D341Med (cell line): ENCODE results near the gene FNDC3B.

ENCODE experiments used
- DNase-seq: peaks from one replicate; pipeline ENCODE4 v3.0.0; 2012; ENCODE audit warnings: low spot score

The FNDC3B gene

GRCh38 chr3:172191629-172192028 is 152.3 kb downstream of the FNDC3B start:
- no peak for DNase-seq

GRCh38 chr3:172192830-172193415 is 153.5 kb downstream of the FNDC3B start:
- no peak for DNase-seq

- no peak for DNase-seq
Measured at GRCh38 chr3:172193436-172193835, 154.1 kb downstream of the FNDC3B start.

DNA sequence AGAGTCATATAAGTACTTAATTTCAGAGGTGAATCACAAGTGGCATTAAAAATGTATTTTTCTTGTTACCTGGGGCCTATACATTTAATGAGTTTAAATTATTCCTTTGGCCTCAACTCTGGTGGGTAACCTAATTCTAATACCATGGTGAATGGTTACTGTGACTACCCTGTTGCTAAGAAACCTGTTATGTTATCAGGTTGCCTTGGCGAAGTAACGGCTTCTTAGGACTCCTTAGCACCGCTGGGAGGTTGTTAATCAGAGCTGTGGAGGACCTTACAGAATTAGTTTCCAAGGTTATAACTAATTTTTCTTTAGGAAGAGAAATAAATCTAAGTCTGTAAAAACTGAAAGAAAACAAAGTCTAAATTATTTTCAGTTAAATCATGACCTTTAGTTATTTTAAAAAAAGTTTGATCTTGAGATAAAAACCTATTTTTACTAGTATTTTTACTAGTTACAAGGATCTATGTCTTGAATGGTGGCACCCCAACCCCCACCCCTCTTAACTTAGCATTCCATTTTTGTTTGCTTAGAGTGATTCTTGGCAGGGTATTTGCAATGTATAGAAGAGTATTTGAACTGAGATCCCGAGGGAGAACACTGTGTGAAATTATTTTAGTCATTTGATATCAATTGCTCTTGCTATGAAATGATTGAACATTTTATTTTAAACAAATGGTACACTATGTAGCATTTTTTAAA is 155.5 kb downstream of the FNDC3B start:
- peak; percentile 40 for DNase-seq

DNA sequence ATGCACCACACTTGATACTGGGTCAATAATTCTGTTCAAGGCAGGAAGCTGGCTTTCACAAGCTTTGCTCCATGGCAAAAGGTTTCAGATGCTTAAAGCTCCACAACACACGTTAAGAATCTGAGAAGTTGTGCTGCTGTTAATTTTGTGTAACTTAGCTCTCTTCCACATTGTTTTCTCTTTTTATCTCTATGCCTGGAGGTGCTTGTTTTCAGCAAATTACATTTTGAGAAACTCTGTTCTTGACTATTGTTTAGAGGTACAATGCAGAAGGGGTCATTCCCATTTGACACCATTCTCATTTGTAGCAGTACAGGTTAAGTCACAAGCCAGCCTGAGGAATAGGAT is 156.0 kb downstream of the FNDC3B start:
- DNase-seq, result no peak

DNA sequence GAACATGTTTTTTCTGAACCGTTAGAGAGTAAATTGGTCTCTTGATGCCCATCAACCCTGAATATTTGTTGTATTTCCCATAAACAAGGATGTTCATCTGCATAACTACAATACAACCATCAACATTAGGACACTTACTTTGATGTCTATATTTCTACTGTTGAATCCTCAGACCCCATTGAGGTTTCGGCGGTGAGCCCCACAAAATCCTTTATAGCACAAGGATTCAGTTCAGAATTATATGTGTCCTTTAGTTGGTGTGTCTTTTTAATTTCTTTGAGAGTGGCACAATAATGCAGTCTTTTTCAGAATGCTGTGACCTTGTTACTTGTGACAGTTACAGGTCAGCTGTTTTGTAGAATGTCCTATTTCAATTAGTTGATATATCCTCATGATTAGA is 158.0 kb downstream of the FNDC3B start:
- no peak for DNase-seq

DNA sequence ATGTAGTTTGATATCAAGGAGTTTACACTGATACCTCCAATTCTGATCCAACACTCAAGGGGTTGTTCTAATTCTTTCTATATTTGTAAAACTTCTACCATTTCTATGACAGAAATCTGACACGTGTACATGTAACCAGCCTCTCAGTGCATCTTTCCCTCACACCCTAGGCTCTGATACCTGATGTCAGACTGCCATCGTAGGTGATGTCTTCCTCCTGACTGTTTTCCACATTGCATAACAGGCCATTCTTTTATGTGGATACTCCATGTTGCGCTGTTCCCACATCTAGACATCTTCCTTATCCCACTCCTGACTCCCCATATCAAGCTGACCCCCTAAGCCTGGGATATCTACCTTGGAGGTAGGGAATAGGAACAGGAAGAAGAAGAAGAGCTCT is 159.1 kb downstream of the FNDC3B start:
- no peak for DNase-seq

GRCh38 chr3:172199850-172200369 is 160.5 kb downstream of the FNDC3B start:
- DNase-seq, result no peak

GRCh38 chr3:172201136-172201869 is 161.9 kb downstream of the FNDC3B start:
- peak; percentile 35 for DNase-seq

- DNase-seq, result no peak
Measured at GRCh38 chr3:172201870-172202236, 162.5 kb downstream of the FNDC3B start.

GRCh38 chr3:172202797-172203196 is 163.4 kb downstream of the FNDC3B start:
- DNase-seq, result no peak

DNA sequence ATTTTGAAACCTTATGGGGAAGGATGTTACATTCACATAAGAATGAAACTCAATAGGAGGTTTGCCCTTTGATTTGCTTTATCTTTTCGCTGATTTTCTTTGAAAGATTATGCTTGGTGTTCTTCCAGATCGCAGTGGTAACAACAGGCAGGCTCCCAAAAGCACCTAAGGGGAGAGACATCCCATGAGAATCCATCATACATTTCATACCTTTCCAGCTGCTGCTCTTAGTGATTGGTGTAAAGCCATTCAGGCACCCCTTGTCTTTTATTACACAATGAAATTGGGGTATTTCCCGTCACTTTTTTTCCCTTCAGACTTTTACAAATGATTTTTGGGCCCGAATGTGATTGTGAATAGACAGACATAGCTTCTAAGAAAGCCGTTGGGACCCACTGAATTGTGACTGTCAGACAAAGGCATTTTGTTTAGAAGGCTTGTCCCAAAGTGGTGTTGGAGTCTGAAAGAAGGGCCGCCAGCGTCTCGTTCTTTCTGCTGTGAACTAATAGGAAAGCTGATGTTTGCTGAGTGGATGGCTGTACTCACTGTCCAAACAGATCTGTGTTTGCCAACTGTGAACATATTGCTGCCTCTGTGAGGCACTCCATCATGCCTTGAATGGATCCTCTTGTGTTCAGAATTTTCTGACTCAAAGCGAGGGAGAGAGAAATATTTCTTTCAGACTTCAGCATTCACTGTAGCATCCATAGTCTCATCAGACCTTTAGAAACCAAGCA is 164.3 kb downstream of the FNDC3B start:
- no peak for DNase-seq

DNA sequence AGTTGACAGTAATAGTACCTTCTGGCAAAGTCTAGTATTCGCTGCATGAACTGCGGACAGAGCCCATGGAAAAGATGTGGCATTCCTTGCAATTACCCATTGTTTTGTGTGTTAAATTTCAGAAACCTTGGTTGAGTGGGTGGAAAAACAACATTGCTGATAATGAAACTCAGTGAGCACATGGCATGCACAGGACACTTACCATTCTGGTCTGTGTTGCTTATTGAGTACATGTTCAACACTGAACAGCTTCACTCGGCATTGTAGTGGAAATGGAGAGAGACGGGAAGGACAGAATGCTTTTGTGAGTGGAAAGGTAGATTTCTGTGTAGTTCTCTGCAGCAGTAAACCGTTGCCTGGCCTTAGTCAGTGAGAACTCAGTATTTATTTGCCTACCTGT is 165.3 kb downstream of the FNDC3B start:
- no peak for DNase-seq

DNA sequence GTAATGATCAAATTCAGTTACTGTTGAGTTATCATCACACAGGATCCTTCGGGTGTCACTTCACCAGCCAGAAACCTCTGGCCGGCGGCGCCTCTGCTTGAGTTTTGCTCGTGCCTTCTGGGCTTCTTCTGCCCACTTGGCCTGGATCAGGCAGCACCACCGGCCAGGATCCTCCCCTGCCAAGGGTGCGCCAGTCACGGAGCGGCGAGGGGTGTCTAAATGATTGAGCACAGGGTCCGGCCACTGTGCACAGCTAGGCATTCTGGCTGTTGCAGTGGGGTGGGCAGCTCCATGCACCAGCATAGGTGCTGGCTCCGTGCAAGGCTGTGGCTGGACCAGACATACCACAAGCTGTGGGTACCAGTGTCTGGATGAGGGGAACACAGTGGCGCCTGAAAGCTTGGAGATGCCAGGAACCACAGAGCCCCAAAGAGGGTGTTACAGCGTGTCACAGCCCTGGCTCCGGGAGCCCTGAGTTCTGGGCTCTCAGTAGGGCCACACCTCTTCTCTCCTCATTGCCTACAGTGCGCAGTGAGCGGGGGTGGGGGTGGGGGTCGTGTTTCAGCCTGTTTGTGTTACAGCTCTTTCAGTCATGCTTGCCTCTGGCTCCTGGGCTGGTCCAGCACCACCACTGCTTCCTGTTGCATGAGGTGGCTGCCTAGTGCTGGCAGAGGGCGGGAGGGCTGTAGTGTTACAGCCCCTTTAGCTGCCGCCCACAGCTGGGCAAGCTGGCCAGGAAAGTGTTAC is 169.4 kb downstream of the FNDC3B start:
- no peak for DNase-seq

GRCh38 chr3:172209333-172210321 is 170.2 kb downstream of the FNDC3B start:
- no peak for DNase-seq

- DNase-seq, result no peak
Measured at GRCh38 chr3:172210355-172210754, 171.0 kb downstream of the FNDC3B start.

DNA sequence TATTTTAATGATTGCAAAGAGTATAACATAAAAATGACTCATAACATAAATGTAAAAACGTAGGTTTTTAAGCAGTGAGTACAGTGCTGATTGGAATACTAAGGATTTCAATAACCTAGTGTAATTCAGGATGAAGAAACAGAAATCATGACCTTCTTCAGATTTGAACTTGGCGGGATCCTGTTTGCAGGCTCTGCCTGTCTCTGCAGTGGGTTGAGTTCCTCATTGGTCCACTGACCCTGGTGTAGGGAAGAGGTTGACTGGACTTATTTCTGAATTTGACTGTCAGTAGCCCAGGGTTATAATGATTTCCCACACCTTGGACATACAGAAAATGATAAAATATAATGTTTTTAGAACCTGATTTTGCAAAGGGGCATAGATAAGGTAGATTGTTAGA is 171.7 kb downstream of the FNDC3B start:
- DNase-seq, result no peak

DNA sequence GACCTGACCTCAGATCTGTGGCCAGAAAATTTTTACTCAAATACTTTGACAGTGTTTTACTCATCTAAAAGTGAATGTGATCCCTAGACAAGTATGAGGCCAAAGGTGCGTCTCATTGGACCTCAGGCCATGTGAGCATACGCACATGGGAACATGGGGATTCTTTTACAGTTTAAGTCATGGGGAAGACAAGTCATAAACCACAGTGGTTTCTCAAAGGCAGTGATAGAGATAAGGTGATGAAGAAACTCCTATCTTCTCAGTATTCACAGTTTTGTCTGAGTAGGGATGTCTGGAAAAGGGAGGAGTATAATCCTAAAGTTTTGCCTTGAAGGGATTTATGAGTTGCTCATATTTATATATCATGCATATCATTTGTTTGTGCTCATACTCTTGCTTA is 173.8 kb downstream of the FNDC3B start:
- DNase-seq, result no peak

GRCh38 chr3:172213904-172214303 is 174.5 kb downstream of the FNDC3B start:
- DNase-seq, result no peak

- DNase-seq, result no peak
Measured at GRCh38 chr3:172216267-172216666, 176.9 kb downstream of the FNDC3B start.

- no peak for DNase-seq
Measured at GRCh38 chr3:172216911-172217310, 177.5 kb downstream of the FNDC3B start.
